Measurements from ENCODE around the gene VPS54. TPM values are rescaled to one million over a fixed set of nuclear protein-coding genes. Genes with fewer than 3 reads are reported as not detected.

Gene VPS54
- total RNA-seq, 1 experiment from 2014 or later, result 20.7 TPM

GRCh38 chr2:64012115-64012514 lies 7.1 kb downstream of the VPS54 start:
- H3K4me1 ChIP-seq (replicated peaks; ENCODE audit: insufficient read depth), result peaks cover 7% of the 10 kb centered on the region
- H3K9me2 ChIP-seq (ENCODE audit: insufficient read depth), result no peaks in the 10 kb centered on the region
- no peak overlapping the region for H2AFZ ChIP-seq
- H3F3A ChIP-seq (ENCODE audit: insufficient read depth, low read depth), result no peaks in the 10 kb centered on the region
- H4K20me1 ChIP-seq (ENCODE audit: insufficient read depth), result no peaks in the 10 kb centered on the region
- H3K79me2 ChIP-seq (ENCODE audit: low read depth), result peaks cover 55% of the 10 kb centered on the region
- H3K27ac ChIP-seq, result no peak overlapping the region
- no TSS peak for BruUV-seq (replicated peaks)
- H3K4me3 ChIP-seq, result no peak overlapping the region
- no peak for TF ChIP-seq EZH2 (IDR thresholded peaks at IDR 0.05; ENCODE audit: low read depth)
- no peak for TF ChIP-seq CTCF (conservative IDR thresholded peaks at IDR 0.05)
- H3K36me3 ChIP-seq (ENCODE audit: low read depth), result no peaks in the 10 kb centered on the region
- intact Hi-C loops (cut with micrococcal nuclease; ENCODE audit: unreplicated experiment), result loop anchor here (10.0 kb wide), 2 partner anchors 317 to 427 kb away; partner anchors contain the start of genes MDH1 and WDPCP
- H3K4me2 ChIP-seq, result no peak overlapping the region
- CTCF ChIA-PET, result no interaction called here
- no peak for DNase-seq
- no peaks in the 10 kb centered on the region for H3K9me3 ChIP-seq (ENCODE audit: insufficient read depth, low read depth)
- POLR2A ChIA-PET (ENCODE audit: unreplicated experiment), result no interaction called here
- no peaks in the 10 kb centered on the region for H3K27me3 ChIP-seq (ENCODE audit: insufficient read depth, low read depth)

GRCh38 chr2:64008434-64009009 lies 10.7 kb downstream of the VPS54 start:
- H3K9me3 ChIP-seq (ENCODE audit: insufficient read depth, low read depth), result no peaks in the 10 kb centered on the region
- no peak for DNase-seq
- no peaks in the 10 kb centered on the region for H4K20me1 ChIP-seq (ENCODE audit: insufficient read depth)
- ChIA-PET POLR2A (ENCODE audit: unreplicated experiment) (no interaction called here), CTCF (no interaction called here)
- no peaks in the 10 kb centered on the region for H3F3A ChIP-seq (ENCODE audit: insufficient read depth, low read depth)
- H3K27me3 ChIP-seq (ENCODE audit: insufficient read depth, low read depth), result no peaks in the 10 kb centered on the region
- TF ChIP-seq CTCF (conservative IDR thresholded peaks at IDR 0.05), result no peak
- no peak for TF ChIP-seq EZH2 (IDR thresholded peaks at IDR 0.05; ENCODE audit: low read depth)
- H3K4me3 ChIP-seq, result no peak overlapping the region
- H3K27ac ChIP-seq, result no peak overlapping the region
- no peaks in the 10 kb centered on the region for H3K9me2 ChIP-seq (ENCODE audit: insufficient read depth)
- peaks cover 27% of the 10 kb centered on the region for H3K79me2 ChIP-seq (ENCODE audit: low read depth)
- BruUV-seq (replicated peaks), result no TSS peak
- no peaks in the 10 kb centered on the region for H3K36me3 ChIP-seq (ENCODE audit: low read depth)
- no peaks in the 10 kb centered on the region for H3K4me1 ChIP-seq (replicated peaks; ENCODE audit: insufficient read depth)
- H2AFZ ChIP-seq, result no peak overlapping the region
- H3K4me2 ChIP-seq, result no peak overlapping the region
- intact Hi-C loops (cut with micrococcal nuclease; ENCODE audit: unreplicated experiment), result no loop called here

GRCh38 chr2:64007924-64008323 lies 11.3 kb downstream of the VPS54 start:
- TF ChIP-seq EZH2 (IDR thresholded peaks at IDR 0.05; ENCODE audit: low read depth) (no peak), CTCF (conservative IDR thresholded peaks at IDR 0.05) (no peak)
- no peaks in the 10 kb centered on the region for H3K9me3 ChIP-seq (ENCODE audit: insufficient read depth, low read depth)
- intact Hi-C loops (cut with micrococcal nuclease; ENCODE audit: unreplicated experiment), result no loop called here
- H3K27ac ChIP-seq, result no peak overlapping the region
- no peak overlapping the region for H2AFZ ChIP-seq
- CTCF ChIA-PET, result no interaction called here
- no peaks in the 10 kb centered on the region for H4K20me1 ChIP-seq (ENCODE audit: insufficient read depth)
- no TSS peak for BruUV-seq (replicated peaks)
- DNase-seq, result no peak
- H3K4me2 ChIP-seq, result no peak overlapping the region
- H3K27me3 ChIP-seq (ENCODE audit: insufficient read depth, low read depth), result no peaks in the 10 kb centered on the region
- no peaks in the 10 kb centered on the region for H3F3A ChIP-seq (ENCODE audit: insufficient read depth, low read depth)
- no peaks in the 10 kb centered on the region for H3K9me2 ChIP-seq (ENCODE audit: insufficient read depth)
- H3K36me3 ChIP-seq (ENCODE audit: low read depth), result no peaks in the 10 kb centered on the region
- POLR2A ChIA-PET (ENCODE audit: unreplicated experiment), result no interaction called here
- H3K4me3 ChIP-seq, result no peak overlapping the region
- no peaks in the 10 kb centered on the region for H3K4me1 ChIP-seq (replicated peaks; ENCODE audit: insufficient read depth)
- peaks cover 24% of the 10 kb centered on the region for H3K79me2 ChIP-seq (ENCODE audit: low read depth)

All from PC-9 (cell line).